ENCODE data around the gene UFSP2.

UFSP2 gene

GRCh38 chr4:185387957-185388356 lies 37.8 kb downstream of the UFSP2 start:
- H3K4me3 ChIP-seq (ENCODE audit: low read length) = no peak overlapping the region
- DNase-seq (ENCODE audit: low read depth) = no peak
- TF ChIP-seq CTCF (IDR thresholded peaks at IDR 0.05; ENCODE audit: insufficient read depth, low read depth, low read length, missing control alignments) = no peak

GRCh38 chr4:185384930-185385331 lies 40.8 kb downstream of the UFSP2 start:
- H3K4me3 ChIP-seq (ENCODE audit: low read length) = no peak overlapping the region
- DNase-seq (ENCODE audit: low read depth) = no peak
- TF ChIP-seq CTCF (IDR thresholded peaks at IDR 0.05; ENCODE audit: insufficient read depth, low read depth, low read length, missing control alignments) = no peak

GRCh38 chr4:185384061-185384460 lies 41.7 kb downstream of the UFSP2 start:
- no peak for TF ChIP-seq CTCF (IDR thresholded peaks at IDR 0.05; ENCODE audit: insufficient read depth, low read depth, low read length, missing control alignments)
- H3K4me3 ChIP-seq (ENCODE audit: low read length) = no peak overlapping the region
- no peak for DNase-seq (ENCODE audit: low read depth)

GRCh38 chr4:185383451-185383850 lies 42.3 kb downstream of the UFSP2 start:
- H3K4me3 ChIP-seq (ENCODE audit: low read length) = no peak overlapping the region
- peak; percentile 88 for DNase-seq (ENCODE audit: low read depth)
- TF ChIP-seq CTCF (IDR thresholded peaks at IDR 0.05; ENCODE audit: insufficient read depth, low read depth, low read length, missing control alignments) = no peak

GRCh38 chr4:185382754-185383153 lies 43.0 kb downstream of the UFSP2 start:
- TF ChIP-seq CTCF (IDR thresholded peaks at IDR 0.05; ENCODE audit: insufficient read depth, low read depth, low read length, missing control alignments) = no peak
- no peak overlapping the region for H3K4me3 ChIP-seq (ENCODE audit: low read length)
- no peak for DNase-seq (ENCODE audit: low read depth)

- peak; percentile 54 for DNase-seq (ENCODE audit: low read depth)
- no peak for TF ChIP-seq CTCF (IDR thresholded peaks at IDR 0.05; ENCODE audit: insufficient read depth, low read depth, low read length, missing control alignments)
These were observed 44.2 kb downstream of the UFSP2 start for GRCh38 chr4:185381288-185382196.

GRCh38 chr4:185380320-185380719 lies 45.4 kb downstream of the UFSP2 start:
- TF ChIP-seq CTCF (IDR thresholded peaks at IDR 0.05; ENCODE audit: insufficient read depth, low read depth, low read length, missing control alignments) = no peak
- no peak for DNase-seq (ENCODE audit: low read depth)
- H3K4me3 ChIP-seq (ENCODE audit: low read length) = no peak overlapping the region

More at GRCh38 chr4:185381288-185382196, 44.2 kb downstream of the UFSP2 start:
- no peak overlapping the region for H3K4me3 ChIP-seq (ENCODE audit: low read length)
